ENCODE data around the gene CDT1. TPM values are rescaled to one million over a fixed set of nuclear protein-coding genes. Genes with fewer than 3 reads are reported as not detected.

CDT1 gene
- total and polyA plus RNA-seq, 2 experiments from 2014 or later: 32.6 to 187 TPM

GRCh38 chr16:88819126-88819525, 15.5 kb downstream of the CDT1 start:
- no peak overlapping the region for H2AFZ ChIP-seq
- no peaks in the 10 kb centered on the region for H3K4me1 ChIP-seq (ENCODE audit: insufficient read depth)
- no peaks in the 10 kb centered on the region for H3K27me3 ChIP-seq (ENCODE audit: insufficient read depth)
- TF ChIP-seq EZH2phosphoT487 (IDR thresholded peaks at IDR 0.05; ENCODE audit: unreplicated experiment) (no peak), ZNF114 (CRISPR knock-in tag; IDR thresholded peaks at IDR 0.05) (no peak), ETS1 (IDR thresholded peaks at IDR 0.05) (no peak), JUNB (IDR thresholded peaks at IDR 0.05; ENCODE audit: unreplicated experiment) (no peak), ZNF462 (CRISPR knock-in tag; IDR thresholded peaks at IDR 0.05) (no peak), NANOG (IDR thresholded peaks at IDR 0.05; ENCODE audit: borderline replicate concordance) (no peak), STAT1 (IDR thresholded peaks at IDR 0.05; ENCODE audit: unreplicated experiment) (no peak), REST (IDR thresholded peaks at IDR 0.05; ENCODE audit: unreplicated experiment) (no peak), CTCF (conservative IDR thresholded peaks at IDR 0.05; ENCODE audit: low read depth in 2 of 2) (no peak), CREB1 (CRISPR knock-in tag; IDR thresholded peaks at IDR 0.05; ENCODE audit: low read depth) (no peak), ZNF331 (CRISPR knock-in tag; IDR thresholded peaks at IDR 0.05; ENCODE audit: low read depth) (no peak), EZH2 (IDR thresholded peaks at IDR 0.05; ENCODE audit: low read depth, unreplicated experiment) (no peak), POLR2AphosphoS5 (IDR thresholded peaks at IDR 0.05; ENCODE audit: low read depth) (no peak)
- Mint-ChIP-seq H3K4me1 (0 out of 3 replicates have a peak, but pooled peaks cover 5% of the 10 kb centered on the region), H3K27me3 (ENCODE audit: insufficient read depth, low read depth, poor library complexity) (peaks cover 5% of the 10 kb centered on the region), H3K4me3 (no peak overlapping the region), H3K36me3 (ENCODE audit: low read depth) (peaks cover 3% of the 10 kb centered on the region; the same call in 2 of the 3 replicates), H3K27ac (peak overlapping the region; percentile 83; the same call in 1 of the 2 replicates), H3K9me3 (no peaks in the 10 kb centered on the region; the same call in 2 of the 3 replicates)
- no peaks in the 10 kb centered on the region for H3K36me3 ChIP-seq (ENCODE audit: insufficient read depth)
- H4K20me1 ChIP-seq (replicated peaks; ENCODE audit: insufficient read depth): no peaks in the 10 kb centered on the region
- H3F3A ChIP-seq (replicated peaks; ENCODE audit: low read depth): no peaks in the 10 kb centered on the region
- no peaks in the 10 kb centered on the region for H3K9me2 ChIP-seq (ENCODE audit: insufficient read depth)
- H3K27ac ChIP-seq (ENCODE audit: low read depth): no peak overlapping the region
- no peak overlapping the region for H3K4me2 ChIP-seq
- no peak for DNase-seq (ENCODE audit: low spot score)
- H3K4me3 ChIP-seq: no peak overlapping the region
- H3K79me2 ChIP-seq (replicated peaks; ENCODE audit: insufficient read depth): no peaks in the 10 kb centered on the region
- ATAC-seq: peak; percentile 5; the same call in 2 of the 3 replicates
